ENCODE data around the gene HSD17B8.

The HSD17B8 gene

GRCh38 chr6:33243476-33243875 lies 39.0 kb downstream of the HSD17B8 start:
- Histone ChIP-seq H3K36me3 (ENCODE audit: control insufficient read depth in 2 of 2, insufficient read depth in 2 of 2, low read length in 2 of 2) (no peaks in the 10 kb centered on the region), H3K4me3 (ENCODE audit: low read length in 2 of 2) (no peak overlapping the region), H3K27me3 (ENCODE audit: control insufficient read depth in 2 of 2, insufficient read depth in 2 of 2, low read length in 2 of 2) (peaks cover 5 to 11% of the 10 kb centered on the region in 2 donors), H3K9ac (ENCODE audit: low read depth in 1 of 2, low read length in 2 of 2) (no peak overlapping the region), H3K4me1 (ENCODE audit: control insufficient read depth in 2 of 2, insufficient read depth in 2 of 2, low read length in 2 of 2) (peaks cover 2 to 6% of the 10 kb centered on the region in 2 donors), H3K9me3 (ENCODE audit: control insufficient read depth in 2 of 2, low read length in 2 of 2) (no peaks in the 10 kb centered on the region), H3K27ac (ENCODE audit: low read depth in 2 of 2, low read length in 2 of 2) (no peak overlapping the region)

- H3K4me3 ChIP-seq (ENCODE audit: low read length in 2 of 2), result peak overlapping the region; percentile 73 to 83
- H3K27me3 ChIP-seq (ENCODE audit: control insufficient read depth in 2 of 2, insufficient read depth in 2 of 2, low read length in 2 of 2), result no peaks in the 10 kb centered on the region
- H3K9me3 ChIP-seq (ENCODE audit: control insufficient read depth in 2 of 2, low read length in 2 of 2), result no peaks in the 10 kb centered on the region
- peak overlapping the region; percentile 81 to 85 for H3K9ac ChIP-seq (ENCODE audit: low read depth in 1 of 2, low read length in 2 of 2)
- H3K27ac ChIP-seq (ENCODE audit: low read depth in 2 of 2, low read length in 2 of 2), result peak overlapping the region; percentile 85 to 93
- peaks cover 17 to 21% of the 10 kb centered on the region in 2 donors for H3K4me1 ChIP-seq (ENCODE audit: control insufficient read depth in 2 of 2, insufficient read depth in 2 of 2, low read length in 2 of 2)
- peaks cover 0 to 14% of the 10 kb centered on the region in 2 donors for H3K36me3 ChIP-seq (ENCODE audit: control insufficient read depth in 2 of 2, insufficient read depth in 2 of 2, low read length in 2 of 2)
Measured at GRCh38 chr6:33247977-33248642, 43.7 kb downstream of the HSD17B8 start.

- Histone ChIP-seq H3K27ac (ENCODE audit: low read depth in 2 of 2, low read length in 2 of 2) (peak overlapping the region; percentile 85 to 93), H3K9me3 (ENCODE audit: control insufficient read depth in 2 of 2, low read length in 2 of 2) (no peaks in the 10 kb centered on the region), H3K9ac (ENCODE audit: low read depth in 1 of 2, low read length in 2 of 2) (peak overlapping the region; percentile 81 to 85), H3K36me3 (ENCODE audit: control insufficient read depth in 2 of 2, insufficient read depth in 2 of 2, low read length in 2 of 2) (peaks cover 0 to 14% of the 10 kb centered on the region in 2 donors), H3K4me1 (ENCODE audit: control insufficient read depth in 2 of 2, insufficient read depth in 2 of 2, low read length in 2 of 2) (peaks cover 17 to 21% of the 10 kb centered on the region in 2 donors), H3K27me3 (ENCODE audit: control insufficient read depth in 2 of 2, insufficient read depth in 2 of 2, low read length in 2 of 2) (no peaks in the 10 kb centered on the region), H3K4me3 (ENCODE audit: low read length in 2 of 2) (peak overlapping the region; percentile 73 to 83)
Measured at GRCh38 chr6:33248643-33248931, 44.1 kb downstream of the HSD17B8 start.

DNA sequence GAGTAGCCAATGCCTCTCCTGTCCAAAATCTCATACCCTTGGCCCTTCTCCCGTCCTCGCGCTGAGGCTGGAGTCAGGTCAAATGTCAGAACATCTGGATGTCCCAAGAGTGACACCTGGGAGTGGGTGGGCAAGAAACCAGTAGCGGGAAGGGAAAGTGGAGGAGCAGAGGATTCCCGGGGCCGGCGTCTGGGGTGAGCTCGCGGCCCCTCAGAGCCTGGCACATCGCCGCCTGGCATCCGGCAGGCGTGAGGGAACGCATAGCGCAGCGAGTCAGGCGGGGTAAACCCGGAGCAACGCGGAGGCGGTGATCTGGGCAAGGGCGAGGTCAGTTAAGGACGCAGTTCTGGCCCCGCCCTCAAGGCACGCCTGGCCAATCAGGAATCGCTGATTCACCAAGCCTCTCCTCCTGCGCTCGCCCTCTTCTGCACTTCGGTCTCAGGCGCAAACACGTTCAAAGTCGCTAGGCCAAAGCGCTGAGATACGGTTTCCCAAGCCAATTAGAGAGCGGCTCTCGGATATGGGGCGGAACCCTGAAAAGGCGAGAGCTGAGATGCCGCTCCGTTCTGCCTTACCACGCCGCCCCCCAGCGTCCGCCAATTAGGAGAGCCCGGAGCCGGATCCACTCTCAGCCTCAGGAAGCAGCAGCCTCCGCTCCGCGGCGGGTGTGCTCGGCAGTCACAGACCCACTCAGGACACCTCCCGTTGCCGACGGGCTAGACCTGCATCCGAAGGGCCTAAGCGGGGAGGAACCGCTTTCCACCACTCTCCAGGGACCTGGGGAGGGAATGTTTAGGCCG lies 44.7 kb downstream of the HSD17B8 start:
- no peaks in the 10 kb centered on the region for H3K27me3 ChIP-seq (ENCODE audit: control insufficient read depth in 2 of 2, insufficient read depth in 2 of 2, low read length in 2 of 2)
- peaks cover 17 to 21% of the 10 kb centered on the region in 2 donors for H3K4me1 ChIP-seq (ENCODE audit: control insufficient read depth in 2 of 2, insufficient read depth in 2 of 2, low read length in 2 of 2)
- H3K4me3 ChIP-seq (ENCODE audit: low read length in 2 of 2), result peak overlapping the region; percentile 73 to 83
- H3K9me3 ChIP-seq (ENCODE audit: control insufficient read depth in 2 of 2, low read length in 2 of 2), result no peaks in the 10 kb centered on the region
- H3K9ac ChIP-seq (ENCODE audit: low read depth in 1 of 2, low read length in 2 of 2), result peak overlapping the region; percentile 81 to 87
- H3K36me3 ChIP-seq (ENCODE audit: control insufficient read depth in 2 of 2, insufficient read depth in 2 of 2, low read length in 2 of 2), result peaks cover 0 to 14% of the 10 kb centered on the region in 2 donors
- H3K27ac ChIP-seq (ENCODE audit: low read depth in 2 of 2, low read length in 2 of 2), result peak overlapping the region; percentile 85 to 93

GRCh38 chr6:33249732-33250630 lies 45.5 kb downstream of the HSD17B8 start:
- H3K27ac ChIP-seq (ENCODE audit: low read depth in 2 of 2, low read length in 2 of 2), result peak overlapping the region; percentile 85 to 93
- no peaks in the 10 kb centered on the region for H3K9me3 ChIP-seq (ENCODE audit: control insufficient read depth in 2 of 2, low read length in 2 of 2)
- peaks cover 17 to 21% of the 10 kb centered on the region in 2 donors for H3K4me1 ChIP-seq (ENCODE audit: control insufficient read depth in 2 of 2, insufficient read depth in 2 of 2, low read length in 2 of 2)
- peak overlapping the region; percentile 73 to 83 for H3K4me3 ChIP-seq (ENCODE audit: low read length in 2 of 2)
- H3K9ac ChIP-seq (ENCODE audit: low read depth in 1 of 2, low read length in 2 of 2), result peak overlapping the region; percentile 74 to 87
- peaks cover 0 to 14% of the 10 kb centered on the region in 2 donors for H3K36me3 ChIP-seq (ENCODE audit: control insufficient read depth in 2 of 2, insufficient read depth in 2 of 2, low read length in 2 of 2)
- H3K27me3 ChIP-seq (ENCODE audit: control insufficient read depth in 2 of 2, insufficient read depth in 2 of 2, low read length in 2 of 2), result no peaks in the 10 kb centered on the region

DNA sequence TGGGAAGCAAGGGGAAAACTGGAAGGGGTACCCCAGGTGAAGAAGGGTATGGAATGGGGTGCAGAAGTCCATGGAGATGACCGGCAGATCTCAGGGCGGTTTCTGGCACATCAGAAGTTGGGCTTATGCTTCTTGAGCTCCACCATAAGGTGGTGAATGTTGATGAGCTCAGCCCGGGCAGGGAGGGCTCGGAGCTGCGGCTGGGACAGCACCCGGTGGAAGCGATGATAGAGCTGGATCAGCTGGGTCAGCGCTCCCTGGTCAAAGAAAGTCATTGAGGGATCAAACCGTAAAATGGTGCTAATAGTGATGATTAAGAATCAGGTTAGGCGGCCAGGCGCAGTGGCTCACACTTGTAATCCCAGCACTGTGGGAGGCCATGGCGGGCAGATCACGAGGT lies 46.3 kb downstream of the HSD17B8 start:
- H3K27ac ChIP-seq (ENCODE audit: low read depth in 2 of 2, low read length in 2 of 2), result no peak overlapping the region
- no peak overlapping the region for H3K9ac ChIP-seq (ENCODE audit: low read depth in 1 of 2, low read length in 2 of 2)
- H3K27me3 ChIP-seq (ENCODE audit: control insufficient read depth in 2 of 2, insufficient read depth in 2 of 2, low read length in 2 of 2), result no peaks in the 10 kb centered on the region
- peaks cover 17 to 21% of the 10 kb centered on the region in 2 donors for H3K4me1 ChIP-seq (ENCODE audit: control insufficient read depth in 2 of 2, insufficient read depth in 2 of 2, low read length in 2 of 2)
- no peak overlapping the region for H3K4me3 ChIP-seq (ENCODE audit: low read length in 2 of 2)
- H3K36me3 ChIP-seq (ENCODE audit: control insufficient read depth in 2 of 2, insufficient read depth in 2 of 2, low read length in 2 of 2), result peaks cover 0 to 14% of the 10 kb centered on the region in 2 donors
- H3K9me3 ChIP-seq (ENCODE audit: control insufficient read depth in 2 of 2, low read length in 2 of 2), result no peaks in the 10 kb centered on the region

DNA sequence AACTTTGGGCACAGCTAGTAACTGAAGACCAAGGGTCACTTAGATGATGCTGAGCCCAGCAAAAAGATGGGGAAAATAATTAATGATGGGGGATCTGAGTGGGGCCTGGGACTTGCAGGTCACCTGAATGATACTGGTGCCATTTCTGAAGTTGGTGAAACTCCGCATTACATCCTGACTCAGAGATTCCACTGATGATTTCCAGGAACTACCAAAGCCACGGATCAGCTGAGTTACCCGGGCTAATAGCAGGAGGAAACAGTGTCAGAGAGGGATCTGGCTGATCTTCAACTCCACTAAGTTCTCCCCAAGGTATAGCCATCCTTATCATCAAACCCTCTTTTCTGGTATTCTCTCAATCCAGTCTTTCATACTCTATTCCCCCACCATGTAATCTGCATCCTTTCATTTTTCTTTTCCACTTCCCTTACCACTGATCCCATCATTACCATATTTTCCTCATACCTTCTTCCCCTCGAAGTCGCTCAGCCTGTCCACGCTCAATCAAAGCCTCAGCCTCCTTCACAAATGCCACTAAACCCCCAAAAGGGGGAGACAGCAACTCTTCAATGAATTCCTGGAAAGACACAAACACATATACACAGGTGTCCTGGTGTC lies 47.0 kb downstream of the HSD17B8 start:
- peaks cover 0 to 14% of the 10 kb centered on the region in 2 donors for H3K36me3 ChIP-seq (ENCODE audit: control insufficient read depth in 2 of 2, insufficient read depth in 2 of 2, low read length in 2 of 2)
- no peak overlapping the region for H3K9ac ChIP-seq (ENCODE audit: low read depth in 1 of 2, low read length in 2 of 2)
- H3K27ac ChIP-seq (ENCODE audit: low read depth in 2 of 2, low read length in 2 of 2), result no peak overlapping the region
- H3K4me3 ChIP-seq (ENCODE audit: low read length in 2 of 2), result no peak overlapping the region
- H3K4me1 ChIP-seq (ENCODE audit: control insufficient read depth in 2 of 2, insufficient read depth in 2 of 2, low read length in 2 of 2), result peaks cover 17 to 21% of the 10 kb centered on the region in 2 donors
- no peaks in the 10 kb centered on the region for H3K27me3 ChIP-seq (ENCODE audit: control insufficient read depth in 2 of 2, insufficient read depth in 2 of 2, low read length in 2 of 2)
- H3K9me3 ChIP-seq (ENCODE audit: control insufficient read depth in 2 of 2, low read length in 2 of 2), result no peaks in the 10 kb centered on the region

DNA sequence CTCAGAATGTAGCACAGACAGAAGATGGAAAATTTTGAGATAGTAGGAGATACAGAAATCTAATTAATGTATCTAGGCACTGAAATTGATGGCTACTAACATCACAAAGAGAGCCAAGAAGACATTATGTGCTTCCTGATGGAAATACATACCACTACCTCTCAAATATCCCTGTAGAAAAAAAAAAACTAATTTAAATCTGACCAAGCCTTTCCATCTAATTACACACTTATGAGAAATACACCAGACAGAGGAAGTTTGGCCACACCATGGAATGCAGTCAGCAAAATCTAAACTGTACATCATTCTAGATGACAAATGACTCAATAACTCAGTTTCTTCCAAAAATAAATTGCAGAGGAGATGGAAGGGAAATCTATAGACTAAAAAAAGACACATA lies 48.3 kb downstream of the HSD17B8 start:
- peaks cover 17 to 21% of the 10 kb centered on the region in 2 donors for H3K4me1 ChIP-seq (ENCODE audit: control insufficient read depth in 2 of 2, insufficient read depth in 2 of 2, low read length in 2 of 2)
- H3K27me3 ChIP-seq (ENCODE audit: control insufficient read depth in 2 of 2, insufficient read depth in 2 of 2, low read length in 2 of 2), result no peaks in the 10 kb centered on the region
- H3K27ac ChIP-seq (ENCODE audit: low read depth in 2 of 2, low read length in 2 of 2), result no peak overlapping the region
- H3K9me3 ChIP-seq (ENCODE audit: control insufficient read depth in 2 of 2, low read length in 2 of 2), result no peaks in the 10 kb centered on the region
- no peak overlapping the region for H3K9ac ChIP-seq (ENCODE audit: low read depth in 1 of 2, low read length in 2 of 2)
- no peak overlapping the region for H3K4me3 ChIP-seq (ENCODE audit: low read length in 2 of 2)
- peaks cover 0 to 17% of the 10 kb centered on the region in 2 donors for H3K36me3 ChIP-seq (ENCODE audit: control insufficient read depth in 2 of 2, insufficient read depth in 2 of 2, low read length in 2 of 2)

- H3K36me3 ChIP-seq (ENCODE audit: control insufficient read depth in 2 of 2, insufficient read depth in 2 of 2, low read length in 2 of 2), result peaks cover 4 to 22% of the 10 kb centered on the region in 2 donors
- no peak overlapping the region for H3K4me3 ChIP-seq (ENCODE audit: low read length in 2 of 2)
- no peaks in the 10 kb centered on the region for H3K27me3 ChIP-seq (ENCODE audit: control insufficient read depth in 2 of 2, insufficient read depth in 2 of 2, low read length in 2 of 2)
- peaks cover 7 to 9% of the 10 kb centered on the region in 2 donors for H3K4me1 ChIP-seq (ENCODE audit: control insufficient read depth in 2 of 2, insufficient read depth in 2 of 2, low read length in 2 of 2)
- H3K27ac ChIP-seq (ENCODE audit: low read depth in 2 of 2, low read length in 2 of 2), result no peak overlapping the region
- no peak overlapping the region for H3K9ac ChIP-seq (ENCODE audit: low read depth in 1 of 2, low read length in 2 of 2)
- no peaks in the 10 kb centered on the region for H3K9me3 ChIP-seq (ENCODE audit: control insufficient read depth in 2 of 2, low read length in 2 of 2)
Measured at GRCh38 chr6:33254591-33254990, 50.1 kb downstream of the HSD17B8 start.
